Measurements from ENCODE around the gene PEBP1. TPM values are rescaled to one million over a fixed set of nuclear protein-coding genes. Genes with fewer than 3 reads are reported as not detected.

The PEBP1 gene
- total RNA-seq, 3 donors from 2014 or later = 122 to 212 (median 189) TPM

DNA sequence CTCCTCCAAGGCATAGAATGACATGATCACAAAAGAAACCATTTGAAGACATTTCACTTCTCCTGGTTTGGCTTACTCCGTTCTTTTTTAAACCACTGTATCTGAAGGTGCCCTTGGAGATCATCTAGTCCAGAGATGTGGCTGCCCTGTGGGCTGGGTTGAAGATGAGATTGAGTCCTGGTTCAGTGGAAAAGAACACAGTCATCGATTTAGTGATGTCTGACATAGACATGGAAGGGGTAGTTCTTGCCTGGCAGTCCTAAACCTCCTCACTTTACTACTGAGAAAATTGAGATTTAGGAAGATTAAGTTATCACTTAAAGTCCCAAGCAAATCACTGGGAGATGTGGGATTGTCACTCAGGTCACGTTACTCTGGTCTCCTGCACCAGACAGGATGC is 34.9 kb upstream of the PEBP1 start:
- ATAC-seq = no peak
- peaks cover 30% of the 10 kb centered on the region for H3K4me1 ChIP-seq (ENCODE audit: low read depth)
- H3K36me3 ChIP-seq (ENCODE audit: low read depth) = no peaks in the 10 kb centered on the region
- no peaks in the 10 kb centered on the region for H3K9me3 ChIP-seq
- TF ChIP-seq, protein P1, sequence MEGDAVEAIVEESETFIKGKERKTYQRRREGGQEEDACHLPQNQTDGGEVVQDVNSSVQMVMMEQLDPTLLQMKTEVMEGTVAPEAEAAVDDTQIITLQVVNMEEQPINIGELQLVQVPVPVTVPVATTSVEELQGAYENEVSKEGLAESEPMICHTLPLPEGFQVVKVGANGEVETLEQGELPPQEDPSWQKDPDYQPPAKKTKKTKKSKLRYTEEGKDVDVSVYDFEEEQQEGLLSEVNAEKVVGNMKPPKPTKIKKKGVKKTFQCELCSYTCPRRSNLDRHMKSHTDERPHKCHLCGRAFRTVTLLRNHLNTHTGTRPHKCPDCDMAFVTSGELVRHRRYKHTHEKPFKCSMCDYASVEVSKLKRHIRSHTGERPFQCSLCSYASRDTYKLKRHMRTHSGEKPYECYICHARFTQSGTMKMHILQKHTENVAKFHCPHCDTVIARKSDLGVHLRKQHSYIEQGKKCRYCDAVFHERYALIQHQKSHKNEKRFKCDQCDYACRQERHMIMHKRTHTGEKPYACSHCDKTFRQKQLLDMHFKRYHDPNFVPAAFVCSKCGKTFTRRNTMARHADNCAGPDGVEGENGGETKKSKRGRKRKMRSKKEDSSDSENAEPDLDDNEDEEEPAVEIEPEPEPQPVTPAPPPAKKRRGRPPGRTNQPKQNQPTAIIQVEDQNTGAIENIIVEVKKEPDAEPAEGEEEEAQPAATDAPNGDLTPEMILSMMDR (IDR thresholded peaks at IDR 0.05) = no peak
- no peak for DNase-seq
- intact Hi-C loops (cut with DNase I, micrococcal nuclease) = no loop called here
- no peak overlapping the region for H3K4me3 ChIP-seq

DNA sequence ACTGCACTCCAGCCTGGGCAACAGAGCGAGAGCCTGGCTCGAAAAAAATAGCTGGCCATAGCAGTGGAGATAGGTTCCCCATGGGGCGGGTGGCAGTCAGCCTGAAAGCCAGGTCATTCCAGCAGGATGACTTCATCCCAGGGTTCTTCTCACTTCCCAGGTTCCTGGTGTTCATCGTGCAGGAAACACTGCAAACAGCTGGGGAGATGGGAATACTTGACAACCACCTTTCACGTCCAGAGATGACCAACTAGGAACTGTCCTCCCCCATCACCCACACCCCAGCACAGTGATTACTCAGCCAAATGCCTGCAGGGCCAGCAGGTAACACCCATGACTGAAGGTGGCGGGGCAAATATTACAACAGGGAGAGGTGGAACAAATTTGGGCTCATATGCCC is 33.9 kb upstream of the PEBP1 start:
- TF ChIP-seq, protein P1 (IDR thresholded peaks at IDR 0.05) = no peak
- Histone ChIP-seq H3K4me1 (ENCODE audit: low read depth) (peaks cover 31% of the 10 kb centered on the region), H3K9me3 (no peaks in the 10 kb centered on the region), H3K4me3 (no peak overlapping the region), H3K36me3 (ENCODE audit: low read depth) (no peaks in the 10 kb centered on the region)
- DNase-seq = no peak
- intact Hi-C loops (cut with DNase I, micrococcal nuclease) = no loop called here
- ATAC-seq = peak; percentile 1

GRCh38 chr12:118102609-118103008 is 33.3 kb upstream of the PEBP1 start:
- TF ChIP-seq, protein P1 (IDR thresholded peaks at IDR 0.05) = no peak
- intact Hi-C loops (cut with DNase I, micrococcal nuclease) = no loop called here
- H3K4me1 ChIP-seq (ENCODE audit: low read depth) = peaks cover 32% of the 10 kb centered on the region
- H3K9me3 ChIP-seq = no peaks in the 10 kb centered on the region
- DNase-seq (no peak), ATAC-seq (no peak)
- no peaks in the 10 kb centered on the region for H3K36me3 ChIP-seq (ENCODE audit: low read depth)
- H3K4me3 ChIP-seq = no peak overlapping the region

GRCh38 chr12:118103201-118103600 is 32.7 kb upstream of the PEBP1 start:
- H3K4me1 ChIP-seq (ENCODE audit: low read depth) = peaks cover 30% of the 10 kb centered on the region
- intact Hi-C loops (cut with DNase I, micrococcal nuclease) = no loop called here
- H3K4me3 ChIP-seq = peak overlapping the region; percentile 80
- no peaks in the 10 kb centered on the region for H3K36me3 ChIP-seq (ENCODE audit: low read depth)
- TF ChIP-seq, protein P1 (IDR thresholded peaks at IDR 0.05) = no peak
- ATAC-seq (peak; percentile 8), DNase-seq (peak in 2 of 3 donors; percentile 50 to 66)
- H3K9me3 ChIP-seq = no peaks in the 10 kb centered on the region

- ATAC-seq = peak; percentile 94
Measured at GRCh38 chr12:118103601-118104382, 32.1 kb upstream of the PEBP1 start, which contains the start of gene VSIG10. Gene VSIG10, minus strand, starts transcription at chr12:118104011. Its CDS starts 340 bp downstream, at chr12:118103671.

More at GRCh38 chr12:118103601-118104382, 32.1 kb upstream of the PEBP1 start, which contains the start of gene VSIG10:
- TF ChIP-seq, protein P1 (IDR thresholded peaks at IDR 0.05) = no peak
- H3K4me1 ChIP-seq (ENCODE audit: low read depth) = peaks cover 27% of the 10 kb centered on the region
- intact Hi-C loops (cut with DNase I, micrococcal nuclease) = no loop called here
- H3K36me3 ChIP-seq (ENCODE audit: low read depth) = no peaks in the 10 kb centered on the region
- peak; percentile 83 to 91 (median 84) for DNase-seq
- no peaks in the 10 kb centered on the region for H3K9me3 ChIP-seq
- peak within 1 kb of the TSS; percentile 80 for H3K4me3 ChIP-seq

Data from mucosa of descending colon (tissue), 3 donors.